LNCAP (cell line): ENCODE results near the gene TNRC6C.

Experiments
- CTCF ChIP-seq: fragments of 450-650 bp; IDR thresholded peaks from 2 replicates; pipeline ENCODE4 v1.5.1; 2017; ENCODE audit warnings: mild to moderate bottlenecking

The TNRC6C gene, protein sequence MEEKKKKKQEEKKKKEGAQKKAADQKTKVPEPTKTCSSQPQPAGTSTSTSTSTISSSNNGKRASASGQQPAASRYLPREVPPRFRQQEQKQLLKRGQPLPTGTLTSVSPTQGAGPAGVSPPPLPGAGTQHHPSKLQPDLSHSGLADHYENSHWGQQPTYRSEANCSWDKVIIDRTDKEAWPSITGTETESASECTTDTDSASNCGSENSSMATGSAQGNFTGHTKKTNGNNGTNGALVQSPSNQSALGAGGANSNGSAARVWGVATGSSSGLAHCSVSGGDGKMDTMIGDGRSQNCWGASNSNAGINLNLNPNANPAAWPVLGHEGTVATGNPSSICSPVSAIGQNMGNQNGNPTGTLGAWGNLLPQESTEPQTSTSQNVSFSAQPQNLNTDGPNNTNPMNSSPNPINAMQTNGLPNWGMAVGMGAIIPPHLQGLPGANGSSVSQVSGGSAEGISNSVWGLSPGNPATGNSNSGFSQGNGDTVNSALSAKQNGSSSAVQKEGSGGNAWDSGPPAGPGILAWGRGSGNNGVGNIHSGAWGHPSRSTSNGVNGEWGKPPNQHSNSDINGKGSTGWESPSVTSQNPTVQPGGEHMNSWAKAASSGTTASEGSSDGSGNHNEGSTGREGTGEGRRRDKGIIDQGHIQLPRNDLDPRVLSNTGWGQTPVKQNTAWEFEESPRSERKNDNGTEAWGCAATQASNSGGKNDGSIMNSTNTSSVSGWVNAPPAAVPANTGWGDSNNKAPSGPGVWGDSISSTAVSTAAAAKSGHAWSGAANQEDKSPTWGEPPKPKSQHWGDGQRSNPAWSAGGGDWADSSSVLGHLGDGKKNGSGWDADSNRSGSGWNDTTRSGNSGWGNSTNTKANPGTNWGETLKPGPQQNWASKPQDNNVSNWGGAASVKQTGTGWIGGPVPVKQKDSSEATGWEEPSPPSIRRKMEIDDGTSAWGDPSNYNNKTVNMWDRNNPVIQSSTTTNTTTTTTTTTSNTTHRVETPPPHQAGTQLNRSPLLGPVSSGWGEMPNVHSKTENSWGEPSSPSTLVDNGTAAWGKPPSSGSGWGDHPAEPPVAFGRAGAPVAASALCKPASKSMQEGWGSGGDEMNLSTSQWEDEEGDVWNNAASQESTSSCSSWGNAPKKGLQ (N-terminal part only)

GRCh38 chr17:77957857-77958715 is at the start of gene TNRC6C:
Gene TNRC6C (plus strand): TSS chr17:77958703. CDS start chr17:78004207, 45,504 bp downstream.
- TF ChIP-seq CTCF: no peak

DNA sequence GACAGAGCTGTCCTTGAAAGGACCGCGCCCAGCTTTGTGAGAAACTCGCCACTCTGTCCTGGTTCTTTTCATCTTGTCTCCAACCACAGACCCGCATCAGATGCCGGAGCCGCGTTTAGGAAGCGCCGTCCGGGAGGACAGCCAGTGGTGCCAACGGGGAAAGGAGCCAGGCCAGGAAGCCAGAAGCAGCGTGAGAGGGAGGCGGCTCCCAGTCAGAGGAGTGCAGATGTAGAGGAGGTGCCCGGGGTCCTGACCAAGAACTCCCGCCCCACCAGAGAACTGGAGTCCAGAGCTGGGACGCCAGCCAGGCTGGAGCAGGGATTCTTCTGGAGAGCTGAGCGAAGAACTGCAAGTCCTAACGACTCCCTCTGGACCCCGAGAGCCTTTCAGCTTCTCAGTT is 49.3 kb upstream of the TNRC6C start:
- no peak for TF ChIP-seq CTCF

GRCh38 chr17:77909816-77910215 is 48.7 kb upstream of the TNRC6C start:
- TF ChIP-seq CTCF: no peak

DNA sequence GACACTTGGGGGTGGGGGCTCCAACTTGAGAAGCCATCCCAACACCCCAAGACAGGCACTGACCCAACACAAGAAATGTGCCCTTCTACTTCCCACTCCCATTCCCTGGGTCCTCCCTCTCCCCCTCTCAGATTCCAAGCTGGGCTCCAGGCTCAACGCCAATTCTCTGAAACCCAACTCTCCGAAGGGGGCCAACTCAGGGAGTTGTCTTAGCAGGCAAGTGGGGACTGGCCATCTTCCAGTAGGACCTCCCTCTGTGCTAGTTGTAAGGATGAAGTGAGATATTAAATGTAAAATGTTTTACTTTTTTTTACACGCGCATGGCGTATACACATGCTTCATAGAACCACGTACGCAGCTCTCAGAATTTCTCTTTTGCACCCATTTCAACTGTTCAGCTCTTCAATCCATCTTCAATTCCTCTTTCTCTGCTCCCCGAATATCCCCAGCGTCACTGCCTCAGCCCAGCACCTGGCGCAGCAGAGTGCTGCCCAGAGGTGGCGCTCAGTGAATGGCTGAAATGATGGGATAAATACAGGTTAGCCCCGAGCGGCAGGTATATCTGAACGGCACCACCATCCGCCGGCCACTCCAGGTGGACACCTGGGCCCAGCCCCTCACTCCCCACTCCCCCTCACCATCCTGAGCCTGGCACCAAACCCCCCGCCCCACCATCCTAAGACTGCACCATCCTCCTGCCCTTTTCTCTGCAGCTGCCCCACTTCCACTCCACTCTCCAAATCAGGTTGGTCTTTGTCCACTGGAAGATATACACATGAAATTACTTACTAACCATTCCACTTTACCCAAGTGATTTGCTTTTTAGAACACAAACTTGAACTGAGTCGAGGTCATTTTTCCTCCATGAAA is 43.9 kb upstream of the TNRC6C start:
- TF ChIP-seq CTCF: peak; percentile 54

- TF ChIP-seq CTCF: no peak
Measured at GRCh38 chr17:77915594-77916021, 42.9 kb upstream of the TNRC6C start.

DNA sequence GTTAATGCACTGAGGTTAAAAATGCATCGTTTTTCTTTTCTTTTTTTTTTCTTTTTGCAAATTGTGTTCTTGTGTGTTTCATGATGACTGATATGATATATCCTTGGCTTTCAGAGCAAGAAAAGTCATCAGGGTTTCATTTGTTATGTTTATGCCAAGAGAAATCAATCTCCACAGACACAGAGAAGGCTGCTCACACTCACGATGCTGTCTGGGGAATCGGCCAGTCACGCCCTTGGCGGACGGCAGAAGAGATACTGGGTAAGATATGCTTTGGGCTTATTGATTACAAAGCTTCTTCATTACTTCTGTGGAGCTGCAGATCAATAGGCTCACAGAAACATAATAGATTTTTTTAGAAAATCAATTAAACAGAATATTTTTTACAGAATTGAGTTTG is 42.2 kb upstream of the TNRC6C start:
- no peak for TF ChIP-seq CTCF
